ENCODE measurements around the gene CLEC5A.
"Not testable (repeated sequence)": the region's sequence is repeated elsewhere in the genome, so short reads cannot be mapped to it uniquely, and the experiment has no call there.

The CLEC5A gene

GRCh38 chr7:141946796-141947195 lies at the start of gene CLEC5A:
Gene CLEC5A, minus strand, starts transcription at chr7:141946974. Its CDS starts 682 bp downstream, at chr7:141946292.
- DNase-seq (ENCODE audit: low spot score) = no peak

GRCh38 chr7:141993354-141993753 lies 46.6 kb upstream of the CLEC5A start:
- no peak for DNase-seq (ENCODE audit: low spot score)

- no peak for DNase-seq (ENCODE audit: low spot score)
Observed at GRCh38 chr7:141992688-141993087, 45.9 kb upstream of the CLEC5A start.

- no peak for DNase-seq (ENCODE audit: low spot score)
Observed at GRCh38 chr7:141992156-141992555, 45.4 kb upstream of the CLEC5A start.

GRCh38 chr7:141991140-141991539 lies 44.4 kb upstream of the CLEC5A start:
- no peak for DNase-seq (ENCODE audit: low spot score)

GRCh38 chr7:141990011-141990725 lies 43.4 kb upstream of the CLEC5A start:
- no peak for DNase-seq (ENCODE audit: low spot score)

- not testable (repeated sequence) for DNase-seq (ENCODE audit: low spot score)
Observed at GRCh38 chr7:141987803-141988202, 41.0 kb upstream of the CLEC5A start.

GRCh38 chr7:141986923-141987322 lies 40.1 kb upstream of the CLEC5A start:
- no peak for DNase-seq (ENCODE audit: low spot score)

- not testable (repeated sequence) for DNase-seq (ENCODE audit: low spot score)
Observed at GRCh38 chr7:141985926-141986325, 39.2 kb upstream of the CLEC5A start.

- no peak for DNase-seq (ENCODE audit: low spot score)
Observed at GRCh38 chr7:141979568-141979967, 32.8 kb upstream of the CLEC5A start.

- no peak for DNase-seq (ENCODE audit: low spot score)
Observed at GRCh38 chr7:141978351-141978750, 31.6 kb upstream of the CLEC5A start.

GRCh38 chr7:141976524-141977245 lies 29.9 kb upstream of the CLEC5A start:
- DNase-seq (ENCODE audit: low spot score) = no peak

GRCh38 chr7:141975806-141976523 lies 29.2 kb upstream of the CLEC5A start:
- peak; percentile 55 for DNase-seq (ENCODE audit: low spot score)

- DNase-seq (ENCODE audit: low spot score) = peak; percentile 16
Observed at GRCh38 chr7:141974831-141975230, 28.1 kb upstream of the CLEC5A start.

- no peak for DNase-seq (ENCODE audit: low spot score)
Observed at GRCh38 chr7:141973673-141974072, 26.9 kb upstream of the CLEC5A start, which contains the start of gene TAS2R38. Gene TAS2R38, minus strand, starts transcription at chr7:141973773. Its CDS starts 84 bp downstream, at chr7:141973689.

GRCh38 chr7:141960687-141961422 lies 14.1 kb upstream of the CLEC5A start:
- no peak for DNase-seq (ENCODE audit: low spot score)

GRCh38 chr7:141956084-141956483 lies 9.3 kb upstream of the CLEC5A start:
- DNase-seq (ENCODE audit: low spot score) = no peak

- DNase-seq (ENCODE audit: low spot score) = no peak
Observed at GRCh38 chr7:141954334-141954733, 7.6 kb upstream of the CLEC5A start.

GRCh38 chr7:141952461-141952860 lies 5.7 kb upstream of the CLEC5A start:
- no peak for DNase-seq (ENCODE audit: low spot score)

GRCh38 chr7:141950806-141951205 lies 4.0 kb upstream of the CLEC5A start:
- DNase-seq (ENCODE audit: low spot score) = no peak

GRCh38 chr7:141949911-141950310 lies 3.1 kb upstream of the CLEC5A start:
- DNase-seq (ENCODE audit: low spot score) = no peak

GRCh38 chr7:141949451-141949850 lies 2.7 kb upstream of the CLEC5A start:
- no peak for DNase-seq (ENCODE audit: low spot score)

All from HuH-7.5 (cell line).